B cell (primary cell): Measurements from ENCODE around the gene TAF5L. TPM values are rescaled to one million over a fixed set of nuclear protein-coding genes. Genes with fewer than 3 reads are reported as not detected.

Source experiments
- ATAC-seq: fragments of 200-7000 bp; cut with Tn5 transposase; one replicate; pipeline ENCODE4 v1.10.0; 2021; ENCODE audit warnings: low read depth, mild to moderate bottlenecking, moderate number of reproducible peaks, moderate library complexity
- CTCF ChIA-PET: fragments of 350-600 bp; sonication (Branson Sonifier 250); formaldehyde crosslinking; loops from one replicate; lab custom pipeline; 2021; ENCODE audit warnings: antibody characterized with exemption, inconsistent platforms; lab: Charles Lee
- POLR2A ChIA-PET: fragments of 350-600 bp; sonication (Branson Sonifier 250); formaldehyde crosslinking; loops from one replicate; lab custom pipeline; 2021; ENCODE audit warnings: antibody characterized with exemption; lab: Charles Lee
- DNase-seq: peaks from one replicate; pipeline ENCODE4 v3.0.0; 2013
- H2AFZ ChIP-seq: 2 replicates; pipeline ENCODE4 v1.6.1; 2012; ENCODE audit warnings: mild to moderate bottlenecking, low read depth, low read length; ENCODE audit not compliant: insufficient read depth, poor library complexity, severe bottlenecking
- H3K27ac ChIP-seq, 2 donors: 1 replicate in 1 of 2; 2 replicates in 1 of 2; pipeline ENCODE4 v1.5.1; 2012 to 2013; ENCODE audit warnings: low read length in 2 of 2, mild to moderate bottlenecking in 2 of 2, moderate library complexity in 1 of 2
- H3K27me3 ChIP-seq, 4 experiments: fragments of 200-600 bp in 1 of 4; sonication (generic) in 1 of 4; replicated peaks in 1 of 4; 1 replicate in 2 of 4; 2 replicates in 2 of 4; pipeline versions ENCODE4 v1.6.1 to v1.7.0; 2013 to 2016; ENCODE audit warnings: low read length in 3 of 4, mild to moderate bottlenecking in 2 of 4, mixed read lengths in 1 of 4, moderate library complexity in 1 of 4; ENCODE audit not compliant: insufficient read depth in 4 of 4, control insufficient read depth in 3 of 4; ENCODE audit errors: control extremely low read depth in 1 of 4
- H3K36me3 ChIP-seq, 2 experiments: replicated peaks in 1 of 2; 1 replicate in 1 of 2; 2 replicates in 1 of 2; pipeline versions ENCODE4 v1.6.1 to v1.7.1; 2013; ENCODE audit warnings: low read length in 1 of 2; ENCODE audit not compliant: insufficient read depth in 2 of 2, control insufficient read depth in 1 of 2; ENCODE audit errors: control extremely low read depth in 1 of 2, extremely low read depth in 1 of 2
- H3K4me1 ChIP-seq, 2 donors: fragments of 200-600 bp in 1 of 2; sonication (generic) in 1 of 2; 1 replicate in 1 of 2; 2 replicates in 1 of 2; pipeline versions ENCODE4 v1.5.1 to v1.6.1; 2013 to 2017; ENCODE audit warnings: low read length in 2 of 2; ENCODE audit not compliant: control insufficient read depth in 2 of 2, insufficient read depth in 2 of 2
- H3K4me2 ChIP-seq: replicated peaks from 2 replicates; pipeline ENCODE3; 2012; ENCODE audit warnings: mild to moderate bottlenecking, low read depth, low read length; ENCODE audit not compliant: poor library complexity, severe bottlenecking
- H3K4me3 ChIP-seq, 5 experiments: fragments of 200-600 bp in 1 of 5; sonication (generic) in 1 of 5; 1 replicate in 3 of 5; 2 replicates in 2 of 5; pipeline versions ENCODE4 v1.5.1 to v1.7.0; 2011 to 2016; ENCODE audit warnings: low read length in 4 of 5, mild to moderate bottlenecking in 4 of 5, low read depth in 2 of 5, control low read depth in 1 of 5, moderate library complexity in 1 of 5; ENCODE audit not compliant: insufficient read depth in 1 of 5; ENCODE audit errors: control extremely low read depth in 1 of 5, extremely low read depth in 1 of 5
- H3K79me2 ChIP-seq: fragments of 200-600 bp; sonication (generic); one replicate; pipeline ENCODE4 v1.6.0; 2016; ENCODE audit warnings: low read length; ENCODE audit not compliant: control insufficient read depth, insufficient read depth
- H3K9ac ChIP-seq: fragments of 200-600 bp; sonication (generic); 2 replicates; pipeline ENCODE4 v1.6.1; 2017; ENCODE audit warnings: mild to moderate bottlenecking, low read length, moderate library complexity
- H3K9me3 ChIP-seq, 3 donors: one replicate each; pipeline versions ENCODE4 v1.6.1 to v1.7.1; 2013; ENCODE audit warnings: low read length in 2 of 3; ENCODE audit not compliant: control insufficient read depth in 2 of 3, insufficient read depth in 1 of 3; ENCODE audit errors: control extremely low read depth in 1 of 3
- H4K20me1 ChIP-seq: 2 replicates; pipeline ENCODE4 v1.6.0; 2012; ENCODE audit warnings: mild to moderate bottlenecking, low read length; ENCODE audit not compliant: insufficient read depth, control insufficient read depth, poor library complexity, severe bottlenecking
- H3K27ac Mint-ChIP-seq: one replicate; pipeline ENCODE4 v1.8.0; 2021; ENCODE audit warnings: mixed read lengths
- H3K27me3 Mint-ChIP-seq: one replicate; pipeline ENCODE4 v1.8.0; 2021; ENCODE audit warnings: mixed read lengths
- H3K4me1 Mint-ChIP-seq: one replicate; pipeline ENCODE4 v1.8.0; 2021; ENCODE audit warnings: mixed read lengths
- H3K4me3 Mint-ChIP-seq: one replicate; pipeline ENCODE4 v1.8.0; 2021; ENCODE audit warnings: mixed read lengths
- H3K9me3 Mint-ChIP-seq: one replicate; pipeline ENCODE4 v1.8.0; 2022; ENCODE audit warnings: mixed read lengths; ENCODE audit not compliant: insufficient read depth
- CTCF ChIP-seq: fragments of 200-600 bp; IDR thresholded peaks from one replicate; pipeline ENCODE4 v1.8.0; 2022; ENCODE audit warnings: antibody characterized with exemption, mild to moderate bottlenecking
- EZH2 ChIP-seq: IDR thresholded peaks from 2 replicates; pipeline ENCODE4 v1.6.1; 2012; ENCODE audit warnings: borderline replicate concordance, low read depth, mild to moderate bottlenecking, moderate library complexity, low read length; ENCODE audit not compliant: insufficient read depth, poor library complexity, severe bottlenecking
- WGBS: methylation state at CpG from one replicate; pipeline ENCODE4 v1.1.5; 2013; ENCODE audit warnings: missing lambda C conversion rate; ENCODE audit not compliant: insufficient coverage; 5-methylcytosine and 5-hydroxymethylcytosine counted together
- intact Hi-C: fragments of 100-400 bp; cut with micrococcal nuclease; formaldehyde crosslinking; loops from one replicate; pipeline ENCODE4 v1.10.0; 2022
- polyA plus RNA-seq: library from polyadenylated mRNA; depleted of rRNA; stranded (reverse); fragments of >200 nt; gene quantifications from 2 replicates; pipeline ENCODE4 v1.2.3, GENCODE V29; 2012
- total RNA-seq, 2 donors: library from RNA; stranded (reverse); fragments of 120-200 nt in 1 of 2; gene quantifications; 1 replicate in 1 of 2; 2 replicates in 1 of 2; pipeline versions ENCODE4 v1.2.3 to v1.2.4, GENCODE V29; 2013 to 2022

Gene TAF5L
- total and polyA plus RNA-seq, 2 donors (not counting 1 experiment from before 2014, with no cell fraction given) = 15.7 to 24.0 TPM

GRCh38 chr1:229629261-229629660 is 3.3 kb upstream of the TAF5L start:
- no peaks in the 10 kb centered on the region for H3K9me3 Mint-ChIP-seq

More at GRCh38 chr1:229629261-229629660, 3.3 kb upstream of the TAF5L start:
- no peaks in the 10 kb centered on the region for H3K27me3 ChIP-seq
- H3K4me3 ChIP-seq = no peak overlapping the region
- H4K20me1 ChIP-seq = peaks cover 14% of the 10 kb centered on the region
- H3K4me1 ChIP-seq = peaks cover 19 to 22% of the 10 kb centered on the region in 2 donors
- no peak overlapping the region for H3K4me2 ChIP-seq
- intact Hi-C loops = loop anchor here (5.0 kb wide), 2 partner anchors 1222 to 1348 kb away; partner anchors contain the start of genes ARV1, TRIM11 and TTC13
- ATAC-seq (no peak), DNase-seq (no peak)
- peaks cover 35% of the 10 kb centered on the region for H3K4me1 Mint-ChIP-seq
- no CpG with 5 or more reads among the region's 2 CpGs for WGBS
- H3K36me3 ChIP-seq = peaks cover 0 to 9% of the 10 kb centered on the region in 2 experiments
- no peaks in the 10 kb centered on the region for H3K9me3 ChIP-seq
- peaks cover 47% of the 10 kb centered on the region for H3K79me2 ChIP-seq
- no peak overlapping the region for H3K4me3 Mint-ChIP-seq
- no peaks in the 10 kb centered on the region for H3K27me3 Mint-ChIP-seq
- no peak overlapping the region for H2AFZ ChIP-seq
- no peak for TF ChIP-seq CTCF
- no peak for TF ChIP-seq EZH2
- ChIA-PET POLR2A (interaction anchor here (1.9 kb wide), 1 partner anchor 71 kb away, joined by 5 read pairs; the partner anchor contains the start of gene ABCB10), CTCF (interaction anchor here (1.2 kb wide), 1 partner anchor 70 kb away, joined by 3 read pairs; the partner anchor contains the start of gene ABCB10)
- no peak overlapping the region for H3K9ac ChIP-seq
- no peak overlapping the region for H3K27ac ChIP-seq
- no peak overlapping the region for H3K27ac Mint-ChIP-seq
